Right lobe of liver (tissue), 4 donors: ENCODE data around the gene TNK1.

ENCODE experiments used
- CTCF ChIP-seq, 4 donors: fragments of 200-600 bp in 3 of 4; fragments of 450-650 bp in 1 of 4; IDR thresholded peaks; one replicate each; pipeline versions ENCODE4 v1.5.1 to v1.8.0; 2016 to 2022; ENCODE audit warnings: antibody characterized with exemption in 4 of 4, mild to moderate bottlenecking in 2 of 4
- POLR2A ChIP-seq: fragments of 450-650 bp; IDR thresholded peaks from one replicate; pipeline ENCODE4 v1.6.1; 2017; ENCODE audit warnings: antibody characterized with exemption, mild to moderate bottlenecking
- donor health status: DM: no; HTN: no; CAD: no.
- donor health status: DM: no; HTN: no; CAD: no.
- donor health status: DM: no; HTN: yes; CAD: no.

GRCh38 chr17:7396147-7396546 lies 15.3 kb downstream of the TNK1 start:
- TF ChIP-seq CTCF (IDR thresholded peaks at IDR 0.05) (no peak), POLR2A (no peak)
